ENCODE results near the gene VWA2. TPM values are rescaled to one million over a fixed set of nuclear protein-coding genes. Genes with fewer than 3 reads are reported as not detected.

VWA2 gene
- total RNA-seq, 2 experiments from 2014 or later: not detected

GRCh38 chr10:114282526-114282925 is 43.5 kb downstream of the VWA2 start:
- no peaks in the 10 kb centered on the region for H3K4me1 ChIP-seq (ENCODE audit: insufficient read depth, low read length)
- no peak overlapping the region for H3K27ac Mint-ChIP-seq
- H3K27me3 Mint-ChIP-seq: no peaks in the 10 kb centered on the region
- H3K4me3 ChIP-seq (ENCODE audit: low read length): no peak overlapping the region
- H3K4me3 Mint-ChIP-seq: no peak overlapping the region
- no peaks in the 10 kb centered on the region for H3K9me3 Mint-ChIP-seq
- intact Hi-C loops (cut with DNase I, micrococcal nuclease): no loop called here
- no peaks in the 10 kb centered on the region for H3K36me3 ChIP-seq (ENCODE audit: insufficient read depth, low read length)
- DNase-seq (no peak), ATAC-seq (ENCODE audit: poor library complexity) (no peak)
- no peaks in the 10 kb centered on the region for H3K36me3 Mint-ChIP-seq (ENCODE audit: low read depth)
- ChIA-PET POLR2A (no interaction called here), CTCF (no interaction called here)
- no peaks in the 10 kb centered on the region for H3K9me3 ChIP-seq (ENCODE audit: control insufficient read depth in 1 of 2, insufficient read depth in 1 of 2, low read length in 2 of 2)
- H3K27ac ChIP-seq (ENCODE audit: low read depth in 1 of 2, low read length in 2 of 2): no peak overlapping the region
- no peaks in the 10 kb centered on the region for H3K27me3 ChIP-seq (ENCODE audit: control insufficient read depth in 1 of 2, insufficient read depth in 2 of 2, low read length in 2 of 2)
- H3K4me1 Mint-ChIP-seq (ENCODE audit: low read depth): no peaks in the 10 kb centered on the region
- TF ChIP-seq CTCF (IDR thresholded peaks at IDR 0.05): no peak

GRCh38 chr10:114283091-114283490 is 44.0 kb downstream of the VWA2 start:
- Histone ChIP-seq H3K4me3 (ENCODE audit: low read length) (no peak overlapping the region), H3K36me3 (ENCODE audit: insufficient read depth, low read length) (no peaks in the 10 kb centered on the region), H3K27ac (ENCODE audit: low read depth in 1 of 2, low read length in 2 of 2) (no peak overlapping the region), H3K4me1 (ENCODE audit: insufficient read depth, low read length) (no peaks in the 10 kb centered on the region), H3K27me3 (ENCODE audit: control insufficient read depth in 1 of 2, insufficient read depth in 2 of 2, low read length in 2 of 2) (no peaks in the 10 kb centered on the region), H3K9me3 (ENCODE audit: control insufficient read depth in 1 of 2, insufficient read depth in 1 of 2, low read length in 2 of 2) (no peaks in the 10 kb centered on the region)
- no peak overlapping the region for H3K4me3 Mint-ChIP-seq
- H3K9me3 Mint-ChIP-seq: no peaks in the 10 kb centered on the region
- ChIA-PET POLR2A (no interaction called here), CTCF (no interaction called here)
- no peaks in the 10 kb centered on the region for H3K27me3 Mint-ChIP-seq
- H3K36me3 Mint-ChIP-seq (ENCODE audit: low read depth): no peaks in the 10 kb centered on the region
- H3K4me1 Mint-ChIP-seq (ENCODE audit: low read depth): no peaks in the 10 kb centered on the region
- ATAC-seq (ENCODE audit: poor library complexity) (no peak), DNase-seq (no peak)
- H3K27ac Mint-ChIP-seq: no peak overlapping the region
- intact Hi-C loops (cut with DNase I, micrococcal nuclease): no loop called here
- TF ChIP-seq CTCF (IDR thresholded peaks at IDR 0.05): no peak

- no peaks in the 10 kb centered on the region for H3K4me1 ChIP-seq (ENCODE audit: insufficient read depth, low read length)
- Mint-ChIP-seq H3K27ac (no peak overlapping the region), H3K4me1 (ENCODE audit: low read depth) (no peaks in the 10 kb centered on the region), H3K9me3 (no peaks in the 10 kb centered on the region), H3K27me3 (no peaks in the 10 kb centered on the region), H3K4me3 (no peak overlapping the region), H3K36me3 (ENCODE audit: low read depth) (no peaks in the 10 kb centered on the region)
- no peak overlapping the region for H3K27ac ChIP-seq (ENCODE audit: low read depth in 1 of 2, low read length in 2 of 2)
- H3K4me3 ChIP-seq (ENCODE audit: low read length): no peak overlapping the region
- DNase-seq (no peak), ATAC-seq (ENCODE audit: poor library complexity) (no peak)
- no peaks in the 10 kb centered on the region for H3K9me3 ChIP-seq (ENCODE audit: control insufficient read depth in 1 of 2, insufficient read depth in 1 of 2, low read length in 2 of 2)
- CTCF ChIA-PET: no interaction called here
- POLR2A ChIA-PET: no interaction called here
- intact Hi-C loops (cut with DNase I, micrococcal nuclease): no loop called here
- no peak for TF ChIP-seq CTCF (IDR thresholded peaks at IDR 0.05)
- no peaks in the 10 kb centered on the region for H3K27me3 ChIP-seq (ENCODE audit: control insufficient read depth in 1 of 2, insufficient read depth in 2 of 2, low read length in 2 of 2)
- H3K36me3 ChIP-seq (ENCODE audit: insufficient read depth, low read length): no peaks in the 10 kb centered on the region
Observed at GRCh38 chr10:114283535-114284234, 44.6 kb downstream of the VWA2 start.

Measured in CD4-positive, alpha-beta T cell (primary cell).